SH-SY5Y (cell line): ENCODE data around the gene RGS8.

Source experiments
- GATA2 ChIP-seq: IDR thresholded peaks from 2 replicates; pipeline ENCODE4 v1.6.1; 2011; ENCODE audit warnings: mild to moderate bottlenecking, low read depth, low read length
- GATA3 ChIP-seq: IDR thresholded peaks from 2 replicates; pipeline ENCODE4 v1.6.1; 2011; ENCODE audit warnings: low read depth, mild to moderate bottlenecking, low read length, moderate library complexity

GRCh38 chr1:182703539-182703938 is 19.2 kb upstream of the RGS8 start:
- no peak for TF ChIP-seq GATA3
- TF ChIP-seq GATA2, result no peak; the same call in 1 of the 2 replicates
